Gastroesophageal sphincter (tissue), 4 donors: Measurements from ENCODE around the gene CSNK2A2. TPM values are rescaled to one million over a fixed set of nuclear protein-coding genes. Genes with fewer than 3 reads are reported as not detected.

Experiments used
- ATAC-seq: fragments of 150-250 bp; one replicate; pipeline ENCODE4 v1.9.1; 2016; ENCODE audit warnings: mild to moderate bottlenecking, moderate library complexity
- H3K27ac ChIP-seq, 4 donors: fragments of 200-600 bp; sonication (generic) in 3 of 4; 1 replicate in 3 of 4; 2 replicates in 1 of 4; pipeline ENCODE4 v1.5.1; 2016 to 2019
- H3K27me3 ChIP-seq: fragments of 200-600 bp; sonication (generic); one replicate; pipeline ENCODE4 v1.5.1; 2019
- H3K36me3 ChIP-seq, 2 donors: fragments of 200-600 bp; sonication (generic); one replicate each; pipeline ENCODE4 v1.5.1; 2019; ENCODE audit warnings: control low read depth in 1 of 2
- H3K4me1 ChIP-seq, 3 donors: fragments of 200-600 bp; sonication (generic); 1 replicate in 2 of 3; 2 replicates in 1 of 3; pipeline ENCODE4 v1.5.1; 2016 to 2019; ENCODE audit warnings: control low read depth in 2 of 3
- H3K4me3 ChIP-seq, 2 donors: fragments of 200-600 bp; sonication (generic); one replicate each; pipeline ENCODE4 v1.5.1; 2019; ENCODE audit warnings: mild to moderate bottlenecking in 1 of 2, moderate library complexity in 1 of 2
- H3K9me3 ChIP-seq, 3 donors: fragments of 200-600 bp; sonication (generic); one replicate each; pipeline ENCODE4 v1.5.1; 2017 to 2019; ENCODE audit warnings: control low read depth in 2 of 3
- CTCF ChIP-seq, 4 experiments: fragments of 200-600 bp in 2 of 4; fragments of 450-650 bp in 2 of 4; sonication (generic) in 1 of 4; IDR thresholded peaks; one replicate each; pipeline ENCODE4 v1.5.1; 2017 to 2019; ENCODE audit warnings: antibody characterized with exemption in 4 of 4, mild to moderate bottlenecking in 2 of 4, moderate library complexity in 2 of 4
- EP300 ChIP-seq: sonication (generic); formaldehyde crosslinking; IDR thresholded peaks from one replicate; pipeline ENCODE4 v1.6.1; 2017; ENCODE audit warnings: antibody characterized with exemption, mild to moderate bottlenecking
- POLR2A ChIP-seq, 2 donors: fragments of 450-650 bp; IDR thresholded peaks; one replicate each; pipeline ENCODE4 v1.6.1; 2017; ENCODE audit warnings: antibody characterized with exemption in 2 of 2, mild to moderate bottlenecking in 2 of 2, moderate library complexity in 1 of 2
- POLR2AphosphoS5 ChIP-seq: sonication (generic); formaldehyde crosslinking; IDR thresholded peaks from one replicate; pipeline ENCODE4 v1.6.1; 2017; ENCODE audit warnings: antibody characterized with exemption
- WGBS, 2 donors: methylation state at CpG; one replicate each; pipeline ENCODE4 v1.1.5; 2018; ENCODE audit warnings: low coverage in 1 of 2; 5-methylcytosine and 5-hydroxymethylcytosine counted together
- total RNA-seq, 4 donors: library from RNA; depleted of rRNA; stranded (reverse); fragments of >200 nt; gene quantifications; one replicate each; pipeline ENCODE4 v1.1.0, GENCODE V29; 2016

CSNK2A2 gene
- total RNA-seq, 4 donors from 2014 or later = 34.3 to 54.4 (median 39.0) TPM

DNA sequence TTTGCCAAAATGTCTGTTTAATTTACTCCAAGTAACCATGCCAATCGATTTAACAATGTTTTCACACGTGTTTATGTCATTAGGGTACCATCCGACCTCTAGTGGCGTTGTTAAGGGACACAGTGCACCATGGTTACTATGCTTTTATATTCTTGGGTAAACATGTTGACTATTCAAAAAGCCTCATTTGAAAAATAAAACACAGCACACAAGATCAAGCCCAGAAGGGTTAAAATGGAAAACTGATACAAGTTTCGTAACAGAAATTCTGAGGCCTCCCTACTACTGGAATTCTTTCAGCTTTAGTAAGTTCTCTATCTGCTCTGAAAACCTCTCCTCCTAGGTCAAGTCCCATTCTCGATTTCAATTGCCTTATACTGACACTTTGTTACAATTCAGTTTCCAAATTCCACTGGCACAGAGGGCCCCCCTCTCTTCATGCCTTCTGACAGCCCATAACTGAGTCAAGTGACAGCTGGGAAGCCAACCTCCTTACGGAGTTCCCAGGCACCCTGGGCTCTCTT, 70.8 kb downstream of the CSNK2A2 start:
- TF ChIP-seq EP300 (no peak), CTCF (IDR thresholded peaks at IDR 0.05) (peak in 3 of 4 experiments; percentile 32 to 38 (median 38)), POLR2AphosphoS5 (no peak)
- Histone ChIP-seq H3K36me3 (no peaks in the 10 kb centered on the region), H3K9me3 (peaks cover 0 to 5% (median 0%) of the 10 kb centered on the region in 3 donors), H3K4me3 (peak overlapping the region in 1 of 2 donors; percentile 87), H3K4me1 (peaks cover 0 to 63% (median 12%) of the 10 kb centered on the region in 3 donors), H3K27me3 (no peaks in the 10 kb centered on the region), H3K27ac (peak overlapping the region; percentile 71 to 91 (median 90))
- WGBS, 2 donors = 0 to 4% methylated on average over 6 to 7 of the region's 7 CpGs
- no peak for ATAC-seq

GRCh38 chr16:58126451-58126961, 71.4 kb downstream of the CSNK2A2 start:
- Histone ChIP-seq H3K4me3 (peak overlapping the region in 1 of 2 donors; percentile 87), H3K4me1 (peaks cover 2 to 68% (median 14%) of the 10 kb centered on the region in 3 donors), H3K27ac (peak overlapping the region; percentile 71 to 91 (median 90)), H3K9me3 (peaks cover 0 to 5% (median 0%) of the 10 kb centered on the region in 3 donors), H3K27me3 (no peaks in the 10 kb centered on the region), H3K36me3 (no peaks in the 10 kb centered on the region)
- no peak for ATAC-seq
- TF ChIP-seq POLR2AphosphoS5 (no peak), CTCF (IDR thresholded peaks at IDR 0.05) (no peak), EP300 (no peak), POLR2A (IDR thresholded peaks at IDR 0.05) (no peak)
- 31 to 38% methylated on average over 4 of the region's 4 CpGs for WGBS, 2 donors

DNA sequence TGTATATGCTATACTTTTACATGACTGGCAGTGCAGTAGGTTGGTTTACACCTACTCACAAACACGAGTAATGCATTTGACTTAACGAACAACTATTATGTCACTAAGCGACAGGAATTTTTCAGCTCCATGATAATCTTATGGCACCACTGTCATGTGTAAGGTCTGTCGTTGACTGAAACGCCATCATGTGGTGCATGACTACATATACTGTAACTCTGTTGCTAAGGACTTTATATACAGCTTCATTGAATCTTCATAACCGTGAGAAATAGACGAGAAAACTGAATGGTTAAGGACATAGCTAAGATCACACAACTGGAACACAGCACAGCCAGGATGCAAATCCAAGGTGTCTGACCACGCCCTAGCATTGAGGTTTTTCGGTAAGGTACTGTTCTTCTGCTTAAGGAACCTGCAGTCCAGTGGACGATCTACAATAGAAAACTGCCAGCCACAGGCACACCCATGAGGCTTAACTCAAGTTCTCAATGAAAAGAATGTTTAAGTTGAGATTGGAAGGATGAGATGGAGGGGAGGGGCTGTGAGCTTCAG, 72.0 kb downstream of the CSNK2A2 start:
- Histone ChIP-seq H3K36me3 (no peaks in the 10 kb centered on the region), H3K4me3 (no peak overlapping the region), H3K27ac (peak overlapping the region in 3 of 4 donors; percentile 90 to 91 (median 91)), H3K4me1 (peaks cover 3 to 75% (median 21%) of the 10 kb centered on the region in 3 donors), H3K27me3 (no peaks in the 10 kb centered on the region), H3K9me3 (peaks cover 0 to 5% (median 0%) of the 10 kb centered on the region in 3 donors)
- TF ChIP-seq CTCF (IDR thresholded peaks at IDR 0.05) (no peak), POLR2A (IDR thresholded peaks at IDR 0.05) (no peak), POLR2AphosphoS5 (no peak), EP300 (no peak)
- no peak for ATAC-seq
- 46 to 64% methylated on average over 8 of the region's 10 CpGs for WGBS, 2 donors

- Histone ChIP-seq H3K4me1 (peaks cover 7 to 83% (median 29%) of the 10 kb centered on the region in 3 donors), H3K4me3 (no peak overlapping the region), H3K27ac (peak overlapping the region in 2 of 4 donors; percentile 91), H3K9me3 (peaks cover 0 to 3% (median 0%) of the 10 kb centered on the region in 3 donors), H3K27me3 (no peaks in the 10 kb centered on the region), H3K36me3 (no peaks in the 10 kb centered on the region)
- TF ChIP-seq POLR2AphosphoS5 (no peak), CTCF (IDR thresholded peaks at IDR 0.05) (no peak), POLR2A (IDR thresholded peaks at IDR 0.05) (no peak), EP300 (no peak)
- ATAC-seq = no peak
- 60 to 81% methylated on average over 4 of the region's 4 CpGs for WGBS, 2 donors
Measured at GRCh38 chr16:58125041-58125440, 72.9 kb downstream of the CSNK2A2 start.

DNA sequence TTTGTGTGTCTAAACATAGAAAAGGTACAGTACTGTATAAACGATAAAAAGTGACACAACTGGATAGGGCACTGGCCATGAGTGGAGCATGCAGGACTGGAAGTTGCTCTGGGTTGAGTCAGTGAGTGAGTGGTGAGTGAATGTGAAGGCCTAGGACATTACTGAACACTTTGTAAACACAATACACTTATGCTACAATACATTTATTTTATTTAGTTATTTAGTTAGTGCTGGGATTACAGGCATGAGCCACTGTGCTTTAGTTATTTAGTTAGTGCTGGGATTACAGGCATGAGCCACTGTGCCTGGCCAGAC, 73.3 kb downstream of the CSNK2A2 start:
- WGBS, 2 donors = 15 to 29% methylated on average over 1 of the region's 1 CpG
- ATAC-seq = no peak
- Histone ChIP-seq H3K27ac (peak overlapping the region in 3 of 4 donors; percentile 29 to 91 (median 45)), H3K4me1 (peaks cover 7 to 88% (median 29%) of the 10 kb centered on the region in 3 donors), H3K36me3 (no peaks in the 10 kb centered on the region), H3K4me3 (no peak overlapping the region), H3K9me3 (no peaks in the 10 kb centered on the region), H3K27me3 (no peaks in the 10 kb centered on the region)
- TF ChIP-seq POLR2AphosphoS5 (no peak), CTCF (IDR thresholded peaks at IDR 0.05) (no peak), EP300 (no peak), POLR2A (IDR thresholded peaks at IDR 0.05) (no peak)
